ENCODE results near the gene APOBEC3B.
"Not testable (repeated sequence)": the region's sequence is repeated elsewhere in the genome, so short reads cannot be mapped to it uniquely, and the experiment has no call there.

APOBEC3B gene

GRCh38 chr22:38981992-38982927, at the start of gene APOBEC3B:
TSS of gene APOBEC3B (plus strand) at chr22:38982347. CDS start at chr22:38982454, 107 bp downstream.
- DNase-seq, result no peak

GRCh38 chr22:38935023-38935422, 47.1 kb upstream of the APOBEC3B start:
- DNase-seq, result no peak

- no peak for DNase-seq
Measured at GRCh38 chr22:38935616-38936015, 46.5 kb upstream of the APOBEC3B start.

- no peak for DNase-seq
Measured at GRCh38 chr22:38936562-38936961, 45.6 kb upstream of the APOBEC3B start.

- no peak for DNase-seq
Measured at GRCh38 chr22:38937036-38937435, 45.1 kb upstream of the APOBEC3B start.

- no peak for DNase-seq
Measured at GRCh38 chr22:38937541-38937940, 44.6 kb upstream of the APOBEC3B start.

GRCh38 chr22:38938221-38938620, 43.9 kb upstream of the APOBEC3B start:
- no peak for DNase-seq

GRCh38 chr22:38938925-38939324, 43.2 kb upstream of the APOBEC3B start:
- no peak for DNase-seq

- DNase-seq, result no peak
Measured at GRCh38 chr22:38940811-38941384, 41.2 kb upstream of the APOBEC3B start.

GRCh38 chr22:38941488-38941987, 40.6 kb upstream of the APOBEC3B start:
- DNase-seq, result no peak

GRCh38 chr22:38942702-38943101, 39.4 kb upstream of the APOBEC3B start:
- DNase-seq, result no peak

GRCh38 chr22:38943201-38943600, 38.9 kb upstream of the APOBEC3B start:
- DNase-seq, result no peak

- DNase-seq, result no peak
Measured at GRCh38 chr22:38943882-38944281, 38.3 kb upstream of the APOBEC3B start.

- DNase-seq, result no peak
Measured at GRCh38 chr22:38944653-38945052, 37.5 kb upstream of the APOBEC3B start.

- DNase-seq, result not testable (repeated sequence)
Measured at GRCh38 chr22:38945706-38946338, 36.3 kb upstream of the APOBEC3B start.

- DNase-seq, result no peak
Measured at GRCh38 chr22:38946771-38947170, 35.4 kb upstream of the APOBEC3B start.

- DNase-seq, result no peak
Measured at GRCh38 chr22:38947321-38948140, 34.6 kb upstream of the APOBEC3B start.

- DNase-seq, result no peak
Measured at GRCh38 chr22:38948181-38948940, 33.8 kb upstream of the APOBEC3B start.

- no peak for DNase-seq
Measured at GRCh38 chr22:38949889-38950405, 32.2 kb upstream of the APOBEC3B start.

GRCh38 chr22:38950527-38951295, 31.4 kb upstream of the APOBEC3B start:
- DNase-seq, result no peak

- DNase-seq, result no peak
Measured at GRCh38 chr22:38951734-38952133, 30.4 kb upstream of the APOBEC3B start.

Data from cortex of kidney (tissue), 1 donor.